Keratinocyte (primary cell): ENCODE measurements around the gene CHRDL1. TPM values are rescaled to one million over a fixed set of nuclear protein-coding genes. Genes with fewer than 3 reads are reported as not detected.

Experiments
- DNase-seq: peaks from one replicate; pipeline ENCODE4 v3.0.0-alpha.2; 2011; ENCODE audit warnings: low read depth, missing footprints, low spot score
- FAIRE-seq: peaks from 2 replicates; lab custom pipeline; 2011; peaks lifted over from hg19 to GRCh38; lab: Jason Lieb, UNC
- H2AFZ ChIP-seq: 2 replicates; pipeline ENCODE4 v1.6.0; 2012; ENCODE audit warnings: low read length, control low read depth, inconsistent platforms; ENCODE audit not compliant: control insufficient read depth
- H3K27ac ChIP-seq: 2 replicates; pipeline ENCODE4 v1.5.1; 2011; ENCODE audit warnings: low read length; ENCODE audit not compliant: control insufficient read depth, insufficient read depth
- H3K27me3 ChIP-seq: 3 replicates; pipeline ENCODE4 v1.6.0; 2011; ENCODE audit warnings: low read length; ENCODE audit not compliant: control insufficient read depth, insufficient read depth; ENCODE audit errors: extremely low read depth
- H3K36me3 ChIP-seq, 2 experiments: 2 replicates in 1 of 2; 3 replicates in 1 of 2; pipeline ENCODE4 v1.5.1; 2011; ENCODE audit warnings: low read length in 2 of 2, mild to moderate bottlenecking in 1 of 2; ENCODE audit not compliant: control insufficient read depth in 2 of 2, insufficient read depth in 2 of 2; ENCODE audit errors: extremely low read depth in 1 of 2
- H3K4me1 ChIP-seq: 3 replicates; pipeline ENCODE4 v1.5.1; 2011; ENCODE audit warnings: low read length; ENCODE audit not compliant: control insufficient read depth, insufficient read depth; ENCODE audit errors: extremely low read depth
- H3K4me2 ChIP-seq: 3 replicates; pipeline ENCODE4 v1.6.0; 2011; ENCODE audit warnings: low read depth, low read length; ENCODE audit not compliant: control insufficient read depth, insufficient read depth; ENCODE audit errors: extremely low read depth
- H3K4me3 ChIP-seq, 3 experiments: fragments of 200-600 bp in 1 of 3; sonication (generic) in 1 of 3; 2 replicates in 2 of 3; 3 replicates in 1 of 3; pipeline ENCODE4 v1.5.1; 2011 to 2016; ENCODE audit warnings: low read length in 3 of 3, mild to moderate bottlenecking in 3 of 3, control low read depth in 2 of 3, inconsistent platforms in 1 of 3, low read depth in 1 of 3, mixed read lengths in 1 of 3, mixed run types in 1 of 3, moderate library complexity in 1 of 3; ENCODE audit not compliant: control insufficient read depth in 2 of 3, insufficient read depth in 2 of 3; ENCODE audit errors: extremely low read depth in 1 of 3
- H3K79me2 ChIP-seq: 2 replicates; pipeline ENCODE4 v1.6.0; 2012; ENCODE audit warnings: low read length; ENCODE audit not compliant: control insufficient read depth, insufficient read depth
- H3K9ac ChIP-seq: 3 replicates; pipeline ENCODE4 v1.6.0; 2011; ENCODE audit warnings: low read length; ENCODE audit not compliant: control insufficient read depth, insufficient read depth; ENCODE audit errors: extremely low read depth
- H3K9me1 ChIP-seq: 3 replicates; pipeline ENCODE4 v1.6.0; 2011; ENCODE audit warnings: low read length; ENCODE audit not compliant: control insufficient read depth, insufficient read depth; ENCODE audit errors: extremely low read depth
- H3K9me3 ChIP-seq: 2 replicates; pipeline ENCODE4 v1.5.1; 2012; ENCODE audit warnings: low read depth, low read length; ENCODE audit not compliant: control insufficient read depth
- H4K20me1 ChIP-seq: 3 replicates; pipeline ENCODE4 v1.6.0; 2011; ENCODE audit warnings: low read length; ENCODE audit not compliant: control insufficient read depth, insufficient read depth; ENCODE audit errors: extremely low read depth
- CTCF ChIP-seq, 3 experiments: IDR thresholded peaks in 1 of 3; conservative IDR thresholded peaks in 1 of 3; optimal IDR thresholded peaks in 1 of 3; 2 replicates in 2 of 3; 3 replicates in 1 of 3; pipeline versions ENCODE3 to v1.5.1; 2011; ENCODE audit warnings: low read length in 3 of 3, mild to moderate bottlenecking in 3 of 3, moderate library complexity in 2 of 3, control low read depth in 1 of 3, inconsistent platforms in 1 of 3; ENCODE audit not compliant: insufficient read depth in 2 of 3; ENCODE audit errors: extremely low read depth in 1 of 3
- EZH2 ChIP-seq: IDR thresholded peaks from one replicate; pipeline ENCODE4 v1.6.1; 2012; ENCODE audit warnings: inconsistent platforms, mild to moderate bottlenecking, low read length, moderate library complexity
- dilution Hi-C: fragments of 300-500 bp; cut with MboI; formaldehyde crosslinking; loops from one replicate; pipeline ENCODE4 v1.7.0; 2020; ENCODE audit warnings: low sequenced_read_pairs; ENCODE audit not compliant: extremely low pct_ligation_motif_present
- polyA plus RNA-seq, 5 experiments: library from polyadenylated mRNA; depleted of rRNA in 3 of 5; stranded (reverse) in 3 of 5; stranded (forward) in 1 of 5; unstranded in 1 of 5; fragments of >200 nt; gene quantifications; 1 replicate in 1 of 5; 2 replicates in 3 of 5; 3 replicates in 1 of 5; pipeline versions ENCODE4 v1.2.1 to v1.2.3, GENCODE V29; 2011 to 2012; ENCODE audit warnings: missing spikeins in 2 of 5, low read depth in 1 of 5, low replicate concordance in 1 of 5

CHRDL1 gene
- polyA plus RNA-seq, 1 donor (not counting 4 experiments of a cell fraction or from before 2014, with no cell fraction given): not detected

- no peak overlapping the region for H3K4me3 ChIP-seq
Measured at GRCh38 chrX:110755061-110755460, 40.6 kb downstream of the CHRDL1 start.

GRCh38 chrX:110750526-110751189 is 45.0 kb downstream of the CHRDL1 start:
- H3K9me3 ChIP-seq: no peaks in the 10 kb centered on the region
- no peak for FAIRE-seq
- H2AFZ ChIP-seq: no peak overlapping the region
- no peaks in the 10 kb centered on the region for H3K79me2 ChIP-seq
- peaks cover 3% of the 10 kb centered on the region for H3K27me3 ChIP-seq
- dilution Hi-C loops: no loop called here
- H3K27ac ChIP-seq: no peak overlapping the region
- H3K36me3 ChIP-seq: no peaks in the 10 kb centered on the region
- TF ChIP-seq CTCF (optimal IDR thresholded peaks at IDR 0.05 in 1 of 3, IDR thresholded peaks at IDR 0.05 in 1 of 3, conservative IDR thresholded peaks at IDR 0.05 in 1 of 3; ENCODE audit: extremely low read depth in 1 of 3, insufficient read depth in 2 of 3, low read length in 3 of 3): no peak
- TF ChIP-seq EZH2: no peak
- H3K4me1 ChIP-seq: no peaks in the 10 kb centered on the region
- H4K20me1 ChIP-seq: no peaks in the 10 kb centered on the region
- no peak overlapping the region for H3K4me3 ChIP-seq
- H3K9ac ChIP-seq: no peak overlapping the region
- no peak overlapping the region for H3K4me2 ChIP-seq
- no peak for DNase-seq
- no peaks in the 10 kb centered on the region for H3K9me1 ChIP-seq

More at GRCh38 chrX:110755061-110755460, 40.6 kb downstream of the CHRDL1 start:
- TF ChIP-seq CTCF (optimal IDR thresholded peaks at IDR 0.05 in 1 of 3, IDR thresholded peaks at IDR 0.05 in 1 of 3, conservative IDR thresholded peaks at IDR 0.05 in 1 of 3; ENCODE audit: extremely low read depth in 1 of 3, insufficient read depth in 2 of 3, low read length in 3 of 3) (no peak), EZH2 (no peak)
- no peaks in the 10 kb centered on the region for H3K9me3 ChIP-seq
- no peaks in the 10 kb centered on the region for H3K79me2 ChIP-seq
- H4K20me1 ChIP-seq: no peaks in the 10 kb centered on the region
- H3K4me1 ChIP-seq: no peaks in the 10 kb centered on the region
- no peak overlapping the region for H3K27ac ChIP-seq
- no peak overlapping the region for H2AFZ ChIP-seq
- DNase-seq (no peak), FAIRE-seq (no peak)
- no peak overlapping the region for H3K9ac ChIP-seq
- no peaks in the 10 kb centered on the region for H3K9me1 ChIP-seq
- dilution Hi-C loops: no loop called here
- H3K4me2 ChIP-seq: no peak overlapping the region
- peaks cover 3% of the 10 kb centered on the region for H3K27me3 ChIP-seq
- no peaks in the 10 kb centered on the region for H3K36me3 ChIP-seq
